GM12801 (cell line): ENCODE results near the gene MRPS34.

Experiments used
- TF ChIP-seq, protein P1 (sequence below): IDR thresholded peaks from one replicate; pipeline ENCODE4 v1.5.1; 2011; ENCODE audit warnings: control low read depth; ENCODE audit not compliant: insufficient read length; ENCODE audit errors: extremely low read depth

MRPS34 gene

DNA sequence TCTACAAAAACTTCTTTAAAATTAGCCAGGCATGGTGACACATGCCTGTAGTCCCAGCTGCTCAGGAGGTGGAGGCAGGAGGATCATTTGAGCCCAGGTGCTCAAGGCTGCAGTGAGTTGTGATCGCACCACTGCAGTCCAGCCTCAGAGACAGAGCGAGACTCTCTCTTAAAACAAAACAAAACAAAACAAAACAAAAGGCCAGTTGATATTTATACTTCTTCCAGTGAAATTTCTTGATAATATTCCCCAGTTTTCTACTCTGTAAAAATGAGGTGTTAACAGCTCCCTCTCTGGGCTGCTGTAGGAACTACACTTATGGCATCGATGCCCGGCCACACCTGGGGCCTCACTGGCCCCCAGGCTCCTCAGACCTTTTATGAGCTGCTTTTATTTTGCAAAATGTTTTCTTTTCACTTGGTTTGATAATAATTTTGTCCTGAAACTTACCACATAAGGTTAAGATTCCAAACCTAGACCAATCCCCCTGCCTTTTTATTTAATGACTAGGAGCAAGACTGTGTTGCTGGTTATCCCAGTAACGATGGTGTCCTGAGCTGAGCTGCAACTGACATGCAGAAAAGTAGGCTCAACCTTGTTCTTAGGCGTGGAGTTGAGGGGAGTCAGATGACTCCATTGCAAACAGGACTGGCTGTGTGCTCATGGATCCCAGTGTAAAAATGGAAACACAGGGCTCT lies 49.3 kb downstream of the MRPS34 start:
- TF ChIP-seq, protein P1, sequence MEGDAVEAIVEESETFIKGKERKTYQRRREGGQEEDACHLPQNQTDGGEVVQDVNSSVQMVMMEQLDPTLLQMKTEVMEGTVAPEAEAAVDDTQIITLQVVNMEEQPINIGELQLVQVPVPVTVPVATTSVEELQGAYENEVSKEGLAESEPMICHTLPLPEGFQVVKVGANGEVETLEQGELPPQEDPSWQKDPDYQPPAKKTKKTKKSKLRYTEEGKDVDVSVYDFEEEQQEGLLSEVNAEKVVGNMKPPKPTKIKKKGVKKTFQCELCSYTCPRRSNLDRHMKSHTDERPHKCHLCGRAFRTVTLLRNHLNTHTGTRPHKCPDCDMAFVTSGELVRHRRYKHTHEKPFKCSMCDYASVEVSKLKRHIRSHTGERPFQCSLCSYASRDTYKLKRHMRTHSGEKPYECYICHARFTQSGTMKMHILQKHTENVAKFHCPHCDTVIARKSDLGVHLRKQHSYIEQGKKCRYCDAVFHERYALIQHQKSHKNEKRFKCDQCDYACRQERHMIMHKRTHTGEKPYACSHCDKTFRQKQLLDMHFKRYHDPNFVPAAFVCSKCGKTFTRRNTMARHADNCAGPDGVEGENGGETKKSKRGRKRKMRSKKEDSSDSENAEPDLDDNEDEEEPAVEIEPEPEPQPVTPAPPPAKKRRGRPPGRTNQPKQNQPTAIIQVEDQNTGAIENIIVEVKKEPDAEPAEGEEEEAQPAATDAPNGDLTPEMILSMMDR, result no peak
